ENCODE measurements around the gene CNOT8.

The CNOT8 gene

DNA sequence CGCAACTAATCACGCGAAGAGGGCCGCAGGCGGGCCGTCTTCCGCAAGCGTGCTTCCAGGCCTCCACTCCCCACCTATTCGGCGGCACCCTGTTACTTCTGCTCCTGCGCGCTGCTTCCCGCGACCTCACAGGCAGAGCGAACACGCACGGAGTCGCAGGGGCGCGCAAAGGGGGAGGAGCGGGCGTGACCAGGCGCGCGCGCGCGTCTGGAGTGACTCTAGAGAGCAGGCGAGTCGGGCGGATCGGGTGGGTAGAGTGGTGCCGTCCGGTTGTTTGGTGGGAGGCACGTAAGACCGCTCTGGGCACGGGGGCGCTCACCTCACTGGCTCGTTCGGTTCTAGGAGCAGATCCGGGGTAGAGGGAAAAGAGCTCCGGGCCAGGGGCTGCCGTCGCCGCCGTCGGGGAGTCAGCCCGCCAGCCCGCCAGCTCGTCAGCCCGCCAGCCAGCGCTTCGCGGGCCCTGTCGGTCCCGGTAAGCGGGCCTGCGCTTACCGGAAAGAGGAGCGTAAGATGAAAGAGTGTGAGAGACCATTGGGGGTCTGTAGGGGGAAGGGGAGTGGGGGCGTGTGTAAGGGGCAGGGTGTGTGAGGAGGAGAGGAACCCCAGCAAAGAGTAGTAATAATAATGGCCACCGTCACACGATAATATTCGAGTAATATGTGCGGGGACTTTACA lies at the start of gene CNOT8:
TSS of gene CNOT8 (plus strand) at position 331 of the 675 bp plus-strand sequence. CDS start 4,652 bp downstream, outside the sequence.
- DNase-seq (ENCODE audit: insufficient read length, low spot score) (peak; percentile 46), FAIRE-seq (no peak)
- TF ChIP-seq, protein P1, sequence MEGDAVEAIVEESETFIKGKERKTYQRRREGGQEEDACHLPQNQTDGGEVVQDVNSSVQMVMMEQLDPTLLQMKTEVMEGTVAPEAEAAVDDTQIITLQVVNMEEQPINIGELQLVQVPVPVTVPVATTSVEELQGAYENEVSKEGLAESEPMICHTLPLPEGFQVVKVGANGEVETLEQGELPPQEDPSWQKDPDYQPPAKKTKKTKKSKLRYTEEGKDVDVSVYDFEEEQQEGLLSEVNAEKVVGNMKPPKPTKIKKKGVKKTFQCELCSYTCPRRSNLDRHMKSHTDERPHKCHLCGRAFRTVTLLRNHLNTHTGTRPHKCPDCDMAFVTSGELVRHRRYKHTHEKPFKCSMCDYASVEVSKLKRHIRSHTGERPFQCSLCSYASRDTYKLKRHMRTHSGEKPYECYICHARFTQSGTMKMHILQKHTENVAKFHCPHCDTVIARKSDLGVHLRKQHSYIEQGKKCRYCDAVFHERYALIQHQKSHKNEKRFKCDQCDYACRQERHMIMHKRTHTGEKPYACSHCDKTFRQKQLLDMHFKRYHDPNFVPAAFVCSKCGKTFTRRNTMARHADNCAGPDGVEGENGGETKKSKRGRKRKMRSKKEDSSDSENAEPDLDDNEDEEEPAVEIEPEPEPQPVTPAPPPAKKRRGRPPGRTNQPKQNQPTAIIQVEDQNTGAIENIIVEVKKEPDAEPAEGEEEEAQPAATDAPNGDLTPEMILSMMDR (IDR thresholded peaks at IDR 0.05; ENCODE audit: insufficient read depth, missing control alignments): no peak

- DNase-seq (ENCODE audit: insufficient read length, low spot score) (no peak), FAIRE-seq (no peak)
- TF ChIP-seq, protein P1 (IDR thresholded peaks at IDR 0.05; ENCODE audit: insufficient read depth, missing control alignments): no peak
Measured at GRCh38 chr5:154811239-154811638, 47.2 kb upstream of the CNOT8 start.

GRCh38 chr5:154811653-154812465 lies 46.6 kb upstream of the CNOT8 start:
- peak; percentile 48 for DNase-seq (ENCODE audit: insufficient read length, low spot score)
- TF ChIP-seq, protein P1 (IDR thresholded peaks at IDR 0.05; ENCODE audit: insufficient read depth, missing control alignments): peak; percentile 86
- FAIRE-seq: no peak

- no peak for DNase-seq (ENCODE audit: insufficient read length, low spot score)
- TF ChIP-seq, protein P1 (IDR thresholded peaks at IDR 0.05; ENCODE audit: insufficient read depth, missing control alignments): no peak
- no peak for FAIRE-seq
Measured at GRCh38 chr5:154813158-154813557, 45.3 kb upstream of the CNOT8 start.

- TF ChIP-seq, protein P1 (IDR thresholded peaks at IDR 0.05; ENCODE audit: insufficient read depth, missing control alignments): no peak
- no peak for FAIRE-seq
- DNase-seq (ENCODE audit: insufficient read length, low spot score): no peak
Measured at GRCh38 chr5:154813736-154814135, 44.7 kb upstream of the CNOT8 start.

- no peak for FAIRE-seq
- no peak for DNase-seq (ENCODE audit: insufficient read length, low spot score)
- TF ChIP-seq, protein P1 (IDR thresholded peaks at IDR 0.05; ENCODE audit: insufficient read depth, missing control alignments): no peak
Measured at GRCh38 chr5:154815025-154815424, 43.4 kb upstream of the CNOT8 start.

All from D721Med (cell line).